Muscle of back (tissue), 10 donors: ENCODE results near the gene ARMC12. TPM values are rescaled to one million over a fixed set of nuclear protein-coding genes. Genes with fewer than 3 reads are reported as not detected.

Source experiments
- polyA plus RNA-seq, 10 donors: library from polyadenylated mRNA; unstranded; fragments of 120-200 nt; gene quantifications; one replicate each; pipeline ENCODE4 v1.2.1, GENCODE V29; 2013; ENCODE audit not compliant: insufficient read length in 10 of 10

The ARMC12 gene
- polyA plus RNA-seq, 10 donors: 0.59 to 1.6 (median 0.99) TPM

Other genes with a start within 250 kb of the ARMC12 start
- 10 to 100 TPM; 48.3 to 70.3 (median 53.8) TPM for gene TEAD3, start 240.0 kb upstream of the ARMC12 start, polyA plus RNA-seq
- 1 to 10 TPM in 8 of 10 donors, under 1 TPM in 2; 0.71 to 3.0 (median 1.4) TPM for gene TULP1, start 224.1 kb upstream of the ARMC12 start, polyA plus RNA-seq
- 10 to 100 TPM; 12.2 to 30.4 (median 17.0) TPM for gene FKBP5, start 48.1 kb upstream of the ARMC12 start, polyA plus RNA-seq
- not detected for gene CLPSL2, start 39.6 kb downstream of the ARMC12 start, polyA plus RNA-seq
- not detected for gene CLPSL1, start 44.0 kb downstream of the ARMC12 start, polyA plus RNA-seq
- gene CLPS, start 60.3 kb downstream of the ARMC12 start, polyA plus RNA-seq: not detected
- gene LHFPL5, start 68.3 kb downstream of the ARMC12 start, polyA plus RNA-seq: not detected
- 10 to 100 TPM; 13.3 to 23.1 (median 18.9) TPM for gene SRPK1, start 184.1 kb downstream of the ARMC12 start, polyA plus RNA-seq